ENCODE results near the gene RIPK1.

The RIPK1 gene

GRCh38 chr6:3086282-3086946, 18.1 kb downstream of the RIPK1 start:
- no peaks in the 10 kb centered on the region for H3K27me3 ChIP-seq (replicated peaks)
- DNase-seq = no peak
- no peak overlapping the region for H3K4me3 ChIP-seq (ENCODE audit: low read depth, low read length)
- TF ChIP-seq, protein P1, sequence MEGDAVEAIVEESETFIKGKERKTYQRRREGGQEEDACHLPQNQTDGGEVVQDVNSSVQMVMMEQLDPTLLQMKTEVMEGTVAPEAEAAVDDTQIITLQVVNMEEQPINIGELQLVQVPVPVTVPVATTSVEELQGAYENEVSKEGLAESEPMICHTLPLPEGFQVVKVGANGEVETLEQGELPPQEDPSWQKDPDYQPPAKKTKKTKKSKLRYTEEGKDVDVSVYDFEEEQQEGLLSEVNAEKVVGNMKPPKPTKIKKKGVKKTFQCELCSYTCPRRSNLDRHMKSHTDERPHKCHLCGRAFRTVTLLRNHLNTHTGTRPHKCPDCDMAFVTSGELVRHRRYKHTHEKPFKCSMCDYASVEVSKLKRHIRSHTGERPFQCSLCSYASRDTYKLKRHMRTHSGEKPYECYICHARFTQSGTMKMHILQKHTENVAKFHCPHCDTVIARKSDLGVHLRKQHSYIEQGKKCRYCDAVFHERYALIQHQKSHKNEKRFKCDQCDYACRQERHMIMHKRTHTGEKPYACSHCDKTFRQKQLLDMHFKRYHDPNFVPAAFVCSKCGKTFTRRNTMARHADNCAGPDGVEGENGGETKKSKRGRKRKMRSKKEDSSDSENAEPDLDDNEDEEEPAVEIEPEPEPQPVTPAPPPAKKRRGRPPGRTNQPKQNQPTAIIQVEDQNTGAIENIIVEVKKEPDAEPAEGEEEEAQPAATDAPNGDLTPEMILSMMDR (IDR thresholded peaks at IDR 0.05; ENCODE audit: low read depth, low read length, missing control alignments) = no peak
- in situ Hi-C loops (cut with HindIII; ENCODE audit: low pct_ligation_motif_present, low sequenced_read_pairs) = no loop called here
- H3K27ac ChIP-seq = no peak overlapping the region
- peaks cover 24% of the 10 kb centered on the region for H3K36me3 ChIP-seq (replicated peaks)

DNA sequence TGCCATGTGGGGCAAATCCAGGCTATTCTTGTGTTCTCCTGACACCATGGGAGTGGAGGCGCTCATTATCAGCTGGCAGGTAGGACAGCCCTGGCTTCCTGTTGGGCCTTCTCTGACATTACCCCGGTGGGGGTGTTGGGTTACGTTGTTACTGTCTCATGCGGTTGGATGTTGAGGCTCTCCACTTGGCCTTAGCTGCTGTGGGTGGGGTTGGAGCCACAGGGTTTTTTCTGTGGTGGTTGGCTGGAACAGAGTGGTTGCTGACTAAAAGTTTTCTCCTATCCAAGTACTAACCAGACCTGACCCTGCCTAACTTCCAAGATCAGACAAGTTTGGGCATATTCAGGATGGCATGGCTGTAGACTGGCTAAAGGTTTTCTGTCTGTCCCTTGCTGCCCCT, 20.2 kb downstream of the RIPK1 start:
- H3K27ac ChIP-seq = no peak overlapping the region
- H3K4me3 ChIP-seq (ENCODE audit: low read depth, low read length) = no peak overlapping the region
- in situ Hi-C loops (cut with HindIII; ENCODE audit: low pct_ligation_motif_present, low sequenced_read_pairs) = no loop called here
- no peaks in the 10 kb centered on the region for H3K27me3 ChIP-seq (replicated peaks)
- peaks cover 21% of the 10 kb centered on the region for H3K36me3 ChIP-seq (replicated peaks)
- TF ChIP-seq, protein P1 (IDR thresholded peaks at IDR 0.05; ENCODE audit: low read depth, low read length, missing control alignments) = no peak
- peak; percentile 57 for DNase-seq

- Histone ChIP-seq H3K27ac (no peak overlapping the region), H3K27me3 (replicated peaks) (no peaks in the 10 kb centered on the region), H3K36me3 (replicated peaks) (peaks cover 18% of the 10 kb centered on the region), H3K4me3 (ENCODE audit: low read depth, low read length) (no peak overlapping the region)
- in situ Hi-C loops (cut with HindIII; ENCODE audit: low pct_ligation_motif_present, low sequenced_read_pairs) = no loop called here
- TF ChIP-seq, protein P1 (IDR thresholded peaks at IDR 0.05; ENCODE audit: low read depth, low read length, missing control alignments) = no peak
- DNase-seq = no peak
These were observed 20.7 kb downstream of the RIPK1 start for GRCh38 chr6:3088968-3089367.

DNA sequence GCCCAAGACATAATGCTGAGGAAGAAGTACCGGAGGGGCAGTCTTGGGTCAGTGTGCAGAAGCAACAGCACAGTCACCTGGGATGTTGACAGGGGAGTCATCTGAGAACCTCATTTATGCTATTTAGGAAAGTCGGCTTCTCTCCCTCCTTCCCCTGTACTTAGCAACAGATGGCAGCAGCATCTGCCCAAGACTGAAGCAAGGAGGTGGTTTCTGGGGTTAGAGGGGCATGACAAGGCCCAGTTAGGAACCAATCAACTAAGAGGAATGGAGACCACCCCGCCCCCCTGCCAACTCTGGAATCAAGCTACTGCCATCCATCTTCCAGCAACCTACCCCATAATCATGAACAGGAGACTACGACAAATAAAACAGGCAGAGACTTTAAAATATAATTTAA, 21.7 kb downstream of the RIPK1 start:
- no peak for DNase-seq
- H3K4me3 ChIP-seq (ENCODE audit: low read depth, low read length) = no peak overlapping the region
- in situ Hi-C loops (cut with HindIII; ENCODE audit: low pct_ligation_motif_present, low sequenced_read_pairs) = no loop called here
- H3K27me3 ChIP-seq (replicated peaks) = no peaks in the 10 kb centered on the region
- peaks cover 12% of the 10 kb centered on the region for H3K36me3 ChIP-seq (replicated peaks)
- TF ChIP-seq, protein P1 (IDR thresholded peaks at IDR 0.05; ENCODE audit: low read depth, low read length, missing control alignments) = no peak
- H3K27ac ChIP-seq = no peak overlapping the region

DNA sequence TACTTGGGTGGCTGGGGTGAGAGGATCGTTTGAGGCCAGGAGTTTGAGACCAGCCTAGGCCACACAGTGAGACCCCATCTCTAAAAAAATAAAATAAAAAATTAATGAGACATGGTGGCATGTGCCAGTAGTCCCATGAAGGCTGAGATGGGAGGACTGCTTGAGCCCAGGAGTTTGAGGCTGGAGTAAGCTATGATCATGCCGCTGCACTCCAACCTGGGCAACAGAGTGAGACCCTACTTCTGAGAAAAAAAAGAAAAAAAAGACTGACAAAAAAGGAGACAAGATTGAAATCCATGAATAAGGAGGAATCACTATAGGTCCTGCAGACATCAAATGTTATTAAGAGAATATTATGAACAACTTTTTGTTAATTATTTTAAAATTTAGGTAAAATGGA, 26.5 kb downstream of the RIPK1 start:
- H3K27ac ChIP-seq = no peak overlapping the region
- H3K4me3 ChIP-seq (ENCODE audit: low read depth, low read length) = no peak overlapping the region
- DNase-seq = no peak
- TF ChIP-seq, protein P1 (IDR thresholded peaks at IDR 0.05; ENCODE audit: low read depth, low read length, missing control alignments) = no peak
- in situ Hi-C loops (cut with HindIII; ENCODE audit: low pct_ligation_motif_present, low sequenced_read_pairs) = no loop called here
- peaks cover 18% of the 10 kb centered on the region for H3K36me3 ChIP-seq (replicated peaks)
- no peaks in the 10 kb centered on the region for H3K27me3 ChIP-seq (replicated peaks)

DNA sequence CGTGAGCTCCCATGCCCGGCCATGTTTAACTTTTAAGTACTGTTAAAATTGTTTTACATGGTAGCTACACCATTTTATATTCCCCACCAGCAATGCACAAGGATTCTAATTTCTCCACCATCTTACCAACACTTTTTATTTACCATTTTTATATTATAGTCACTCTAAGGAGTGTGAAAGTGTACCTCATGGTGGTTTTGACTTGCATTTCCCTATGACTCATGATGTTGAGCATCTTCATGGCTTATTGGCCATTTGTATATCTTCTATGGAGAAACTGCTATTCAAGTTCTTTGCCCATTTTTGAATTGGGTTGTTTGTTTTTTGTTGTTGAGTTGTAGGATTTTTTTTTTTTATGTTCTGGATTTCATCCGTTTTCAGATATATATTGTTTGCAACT, 34.6 kb downstream of the RIPK1 start:
- no peak overlapping the region for H3K4me3 ChIP-seq (ENCODE audit: low read depth, low read length)
- H3K36me3 ChIP-seq (replicated peaks) = peaks cover 41% of the 10 kb centered on the region
- H3K27me3 ChIP-seq (replicated peaks) = no peaks in the 10 kb centered on the region
- in situ Hi-C loops (cut with HindIII; ENCODE audit: low pct_ligation_motif_present, low sequenced_read_pairs) = no loop called here
- TF ChIP-seq, protein P1 (IDR thresholded peaks at IDR 0.05; ENCODE audit: low read depth, low read length, missing control alignments) = no peak
- no peak overlapping the region for H3K27ac ChIP-seq
- DNase-seq = no peak

Measured in brain microvascular endothelial cell (primary cell).